ENCODE measurements around the gene PRAMEF17.
"Not testable (repeated sequence)": the region's sequence is repeated elsewhere in the genome, so short reads cannot be mapped to it uniquely, and the experiment has no call there.

Gene PRAMEF17

GRCh38 chr1:13389332-13389731 lies at the start of gene PRAMEF17:
Gene PRAMEF17 (plus strand): TSS chr1:13389632. CDS start chr1:13389658, 26 bp downstream.
- not testable (repeated sequence) for DNase-seq (ENCODE audit: low read depth in 2 of 2)

GRCh38 chr1:13342496-13342895 lies 46.9 kb upstream of the PRAMEF17 start:
- not testable (repeated sequence) for DNase-seq (ENCODE audit: low read depth in 2 of 2)

- DNase-seq (ENCODE audit: low read depth in 2 of 2), result not testable (repeated sequence)
Observed at GRCh38 chr1:13347034-13347433, 42.4 kb upstream of the PRAMEF17 start, which contains the start of gene PRAMEF14. Gene PRAMEF14 (minus strand): TSS chr1:13347134. CDS start chr1:13345314, 1,820 bp downstream.

GRCh38 chr1:13353476-13353875 lies 36.0 kb upstream of the PRAMEF17 start:
- not testable (repeated sequence) for DNase-seq (ENCODE audit: low read depth in 2 of 2)

GRCh38 chr1:13354475-13354874 lies 35.0 kb upstream of the PRAMEF17 start:
- DNase-seq (ENCODE audit: low read depth in 2 of 2), result not testable (repeated sequence)

- DNase-seq (ENCODE audit: low read depth in 2 of 2), result not testable (repeated sequence)
Observed at GRCh38 chr1:13356774-13357173, 32.7 kb upstream of the PRAMEF17 start.

- DNase-seq (ENCODE audit: low read depth in 2 of 2), result not testable (repeated sequence)
Observed at GRCh38 chr1:13362364-13362763, 27.1 kb upstream of the PRAMEF17 start.

GRCh38 chr1:13364928-13365327 lies 24.5 kb upstream of the PRAMEF17 start:
- not testable (repeated sequence) for DNase-seq (ENCODE audit: low read depth in 2 of 2)

- DNase-seq (ENCODE audit: low read depth in 2 of 2), result not testable (repeated sequence)
Observed at GRCh38 chr1:13366536-13366935, 22.9 kb upstream of the PRAMEF17 start.

- peak; percentile 4 to 37 for DNase-seq (ENCODE audit: low read depth in 2 of 2)
Observed at GRCh38 chr1:13368544-13368943, 20.9 kb upstream of the PRAMEF17 start.

- not testable (repeated sequence) for DNase-seq (ENCODE audit: low read depth in 2 of 2)
Observed at GRCh38 chr1:13378983-13379382, 10.4 kb upstream of the PRAMEF17 start.

GRCh38 chr1:13380380-13380779 lies 9.1 kb upstream of the PRAMEF17 start:
- DNase-seq (ENCODE audit: low read depth in 2 of 2), result not testable (repeated sequence)

GRCh38 chr1:13393004-13393403 lies 3.6 kb downstream of the PRAMEF17 start:
- DNase-seq (ENCODE audit: low read depth in 2 of 2), result not testable (repeated sequence)

GRCh38 chr1:13394761-13395160 lies 5.3 kb downstream of the PRAMEF17 start:
- DNase-seq (ENCODE audit: low read depth in 2 of 2), result not testable (repeated sequence)

- not testable (repeated sequence) for DNase-seq (ENCODE audit: low read depth in 2 of 2)
Observed at GRCh38 chr1:13395311-13395710, 5.9 kb downstream of the PRAMEF17 start.

- no peak for DNase-seq (ENCODE audit: low read depth in 2 of 2)
Observed at GRCh38 chr1:13407811-13408210, 18.4 kb downstream of the PRAMEF17 start.

- not testable (repeated sequence) for DNase-seq (ENCODE audit: low read depth in 2 of 2)
Observed at GRCh38 chr1:13410150-13410549, 20.7 kb downstream of the PRAMEF17 start, which contains the start of gene PRAMEF20. Gene PRAMEF20 (plus strand): TSS chr1:13410450. CDS start chr1:13416355, 5,905 bp downstream.

GRCh38 chr1:13430495-13430894 lies 41.1 kb downstream of the PRAMEF17 start:
- no peak for DNase-seq (ENCODE audit: low read depth in 2 of 2)

- DNase-seq (ENCODE audit: low read depth in 2 of 2), result no peak
Observed at GRCh38 chr1:13432251-13432650, 42.8 kb downstream of the PRAMEF17 start.

GRCh38 chr1:13433694-13434358 lies 44.4 kb downstream of the PRAMEF17 start:
- not testable (repeated sequence) for DNase-seq (ENCODE audit: low read depth in 2 of 2)

- DNase-seq (ENCODE audit: low read depth in 2 of 2), result no peak
Observed at GRCh38 chr1:13435458-13435857, 46.0 kb downstream of the PRAMEF17 start.

- not testable (repeated sequence) for DNase-seq (ENCODE audit: low read depth in 2 of 2)
Observed at GRCh38 chr1:13439104-13439783, 49.8 kb downstream of the PRAMEF17 start.
